ENCODE measurements around the gene MAML3. TPM values are rescaled to one million over a fixed set of nuclear protein-coding genes. Genes with fewer than 3 reads are reported as not detected.

Gene MAML3
- total and polyA plus RNA-seq, 2 of the 13 experiments (the other 11 are each of a cell fraction or from before 2014, with no cell fraction given): 0.05 to 0.13 TPM

GRCh38 chr4:139884438-139884837 is 269.5 kb downstream of the MAML3 start (continued):
- TF ChIP-seq ZNF646 (CRISPR knock-in tag; IDR thresholded peaks at IDR 0.05): no peak
- TF ChIP-seq CCAR2 (optimal IDR thresholded peaks at IDR 0.05; ENCODE audit: low read depth, low read length): no peak
- TF ChIP-seq ZGPAT (CRISPR knock-in tag; IDR thresholded peaks at IDR 0.05): 0 out of 2 replicates have a peak, but pooled peaks have one; percentile 21
- no peak for TF ChIP-seq GZF1 (CRISPR knock-in tag; IDR thresholded peaks at IDR 0.05)
- TF ChIP-seq KLF6 (CRISPR knock-in tag; IDR thresholded peaks at IDR 0.05): no peak
- TF ChIP-seq ZNF670 (CRISPR knock-in tag; IDR thresholded peaks at IDR 0.05; ENCODE audit: borderline replicate concordance): no peak
- TF ChIP-seq SOX5 (CRISPR knock-in tag; IDR thresholded peaks at IDR 0.05; ENCODE audit: borderline replicate concordance): peak; percentile 91
- TF ChIP-seq TARDBP (CRISPR knock-in tag; IDR thresholded peaks at IDR 0.05): 0 out of 2 replicates have a peak, but pooled peaks have one; percentile 39
- TF ChIP-seq YEATS2 (CRISPR knock-in tag; IDR thresholded peaks at IDR 0.05; ENCODE audit: borderline replicate concordance): no peak
- peak; percentile 59 for TF ChIP-seq ISL2 (CRISPR knock-in tag; IDR thresholded peaks at IDR 0.05)
- TF ChIP-seq ZSCAN12 (CRISPR knock-in tag; IDR thresholded peaks at IDR 0.05): no peak
- TF ChIP-seq ZNF879 (CRISPR knock-in tag; IDR thresholded peaks at IDR 0.05): no peak
- TF ChIP-seq KLF11 (CRISPR knock-in tag; IDR thresholded peaks at IDR 0.05): no peak
- TF ChIP-seq ZNF704 (CRISPR knock-in tag; IDR thresholded peaks at IDR 0.05; ENCODE audit: borderline replicate concordance): no peak
- no peak for TF ChIP-seq PRDM15 (CRISPR knock-in tag; IDR thresholded peaks at IDR 0.05)
- TF ChIP-seq NFYC (CRISPR knock-in tag; IDR thresholded peaks at IDR 0.05): no peak
- no peak for TF ChIP-seq NFYB (CRISPR knock-in tag; IDR thresholded peaks at IDR 0.05)
- no peak for TF ChIP-seq JUND (CRISPR knock-in tag; IDR thresholded peaks at IDR 0.05)
- no peak for TF ChIP-seq ZSCAN30 (CRISPR knock-in tag; IDR thresholded peaks at IDR 0.05)
- TF ChIP-seq RAD21 (CRISPR knock-in tag; IDR thresholded peaks at IDR 0.05): no peak

Measured in HepG2 (cell line).